Measurements from ENCODE around the gene GRM5.
"Not testable (repeated sequence)": the region's sequence is repeated elsewhere in the genome, so short reads cannot be mapped to it uniquely, and the experiment has no call there.

Gene GRM5

GRCh38 chr11:88838139-88838538 lies 227.6 kb downstream of the GRM5 start:
- peaks cover 19% of the 10 kb centered on the region for H3K9me3 Mint-ChIP-seq
- H3K4me3 Mint-ChIP-seq; H3K27me3 Mint-ChIP-seq; H3K27ac Mint-ChIP-seq; H3K36me3 Mint-ChIP-seq (ENCODE audit: low read depth); intact Hi-C loops (cut with micrococcal nuclease); H3K4me1 Mint-ChIP-seq (ENCODE audit: low read depth): not testable (repeated sequence)

DNA sequence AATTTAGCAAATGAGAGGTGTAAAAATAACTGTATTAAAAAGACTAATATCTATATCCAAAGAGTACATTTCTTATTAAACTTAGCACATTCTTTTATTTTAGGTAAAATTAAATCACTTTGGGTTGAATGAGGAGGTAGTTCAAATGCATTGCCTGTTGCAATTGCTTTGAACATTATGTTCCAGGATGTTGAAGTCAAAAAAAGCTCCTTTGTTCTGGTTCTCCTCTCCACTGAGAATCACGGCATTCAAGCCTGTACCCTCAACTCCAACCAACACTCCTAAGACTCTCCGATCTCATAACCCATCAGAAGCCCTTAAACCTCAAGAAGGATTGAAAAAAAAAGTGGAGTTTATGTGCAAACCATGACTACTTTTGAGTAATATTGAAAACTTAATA lies 230.1 kb downstream of the GRM5 start:
- H3K4me1 Mint-ChIP-seq (ENCODE audit: low read depth); intact Hi-C loops (cut with micrococcal nuclease); H3K27ac Mint-ChIP-seq: not testable (repeated sequence)

GRCh38 chr11:88831303-88831890 lies 234.4 kb downstream of the GRM5 start:
- Mint-ChIP-seq H3K36me3 (ENCODE audit: low read depth) (no peaks in the 10 kb centered on the region), H3K4me1 (ENCODE audit: low read depth) (no peaks in the 10 kb centered on the region), H3K27me3 (no peaks in the 10 kb centered on the region), H3K4me3 (no peak overlapping the region), H3K9me3 (peaks cover 38% of the 10 kb centered on the region), H3K27ac (no peak overlapping the region)
- intact Hi-C loops (cut with micrococcal nuclease), result no loop called here

More for the DNA sequence above, 230.1 kb downstream of the GRM5 start:
- not testable (repeated sequence) for H3K36me3 Mint-ChIP-seq (ENCODE audit: low read depth); H3K27me3 Mint-ChIP-seq; H3K4me3 Mint-ChIP-seq
- H3K9me3 Mint-ChIP-seq, result peaks cover 24% of the 10 kb centered on the region

- no peaks in the 10 kb centered on the region for H3K4me1 Mint-ChIP-seq (ENCODE audit: low read depth)
- no peaks in the 10 kb centered on the region for H3K27me3 Mint-ChIP-seq
- intact Hi-C loops (cut with micrococcal nuclease), result no loop called here
- H3K27ac Mint-ChIP-seq, result no peak overlapping the region
- no peaks in the 10 kb centered on the region for H3K36me3 Mint-ChIP-seq (ENCODE audit: low read depth)
- peaks cover 27% of the 10 kb centered on the region for H3K9me3 Mint-ChIP-seq
- no peak overlapping the region for H3K4me3 Mint-ChIP-seq
These were observed 238.6 kb downstream of the GRM5 start for GRCh38 chr11:88827018-88827676.

- no peak overlapping the region for H3K4me3 Mint-ChIP-seq
- intact Hi-C loops (cut with micrococcal nuclease), result no loop called here
- no peak overlapping the region for H3K27ac Mint-ChIP-seq
- H3K36me3 Mint-ChIP-seq (ENCODE audit: low read depth), result no peaks in the 10 kb centered on the region
- no peaks in the 10 kb centered on the region for H3K9me3 Mint-ChIP-seq
- no peaks in the 10 kb centered on the region for H3K4me1 Mint-ChIP-seq (ENCODE audit: low read depth)
- no peaks in the 10 kb centered on the region for H3K27me3 Mint-ChIP-seq
These were observed 246.2 kb downstream of the GRM5 start for GRCh38 chr11:88819616-88820015.

GRCh38 chr11:88818978-88819377 lies 246.8 kb downstream of the GRM5 start:
- no peaks in the 10 kb centered on the region for H3K27me3 Mint-ChIP-seq
- H3K4me3 Mint-ChIP-seq, result no peak overlapping the region
- no peak overlapping the region for H3K27ac Mint-ChIP-seq
- H3K4me1 Mint-ChIP-seq (ENCODE audit: low read depth), result no peaks in the 10 kb centered on the region
- H3K36me3 Mint-ChIP-seq (ENCODE audit: low read depth), result no peaks in the 10 kb centered on the region
- no peaks in the 10 kb centered on the region for H3K9me3 Mint-ChIP-seq
- intact Hi-C loops (cut with micrococcal nuclease), result no loop called here

DNA sequence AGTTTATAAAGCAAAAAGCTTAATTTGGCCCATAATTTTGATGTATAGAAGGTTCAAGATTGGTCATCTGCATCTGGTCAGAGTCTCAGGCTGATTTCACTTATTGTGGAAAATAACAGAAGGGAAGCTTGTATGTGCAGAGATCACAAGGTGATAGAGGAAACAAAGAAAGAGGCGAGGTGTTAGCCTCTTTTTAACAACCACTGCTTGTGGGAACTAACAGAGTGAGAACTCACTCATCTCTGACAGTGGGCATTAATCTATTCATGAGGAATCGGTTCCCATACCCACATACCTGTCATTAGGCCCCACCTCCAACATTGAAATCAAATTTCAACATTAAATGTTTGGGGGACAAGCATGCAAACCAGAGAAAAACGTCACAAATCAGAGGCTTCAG lies 250.3 kb downstream of the GRM5 start:
- Mint-ChIP-seq H3K27ac (no peak overlapping the region), H3K4me3 (no peak overlapping the region), H3K9me3 (no peaks in the 10 kb centered on the region), H3K4me1 (ENCODE audit: low read depth) (no peaks in the 10 kb centered on the region), H3K36me3 (ENCODE audit: low read depth) (no peaks in the 10 kb centered on the region), H3K27me3 (no peaks in the 10 kb centered on the region)
- intact Hi-C loops (cut with micrococcal nuclease), result no loop called here

DNA sequence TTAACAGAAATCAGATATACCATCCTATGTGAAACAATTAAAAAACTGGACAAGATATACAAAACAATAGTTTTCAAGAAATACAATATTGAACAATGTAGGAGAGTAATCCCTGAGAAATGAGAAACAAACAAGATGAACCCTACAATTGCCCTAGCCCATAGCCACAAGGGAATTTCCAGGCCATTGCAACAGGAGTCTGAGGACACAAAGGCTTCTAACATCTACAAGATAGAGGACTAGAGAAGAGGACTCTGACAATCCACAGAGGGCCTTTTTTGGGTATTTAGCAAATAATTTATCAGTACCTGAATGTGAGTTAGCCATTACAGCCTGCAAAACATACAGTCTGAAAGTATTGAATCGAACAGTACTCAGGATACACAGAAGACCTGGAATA lies 251.7 kb downstream of the GRM5 start:
- no peak overlapping the region for H3K4me3 Mint-ChIP-seq
- no peaks in the 10 kb centered on the region for H3K9me3 Mint-ChIP-seq
- H3K27me3 Mint-ChIP-seq, result no peaks in the 10 kb centered on the region
- intact Hi-C loops (cut with micrococcal nuclease), result no loop called here
- H3K4me1 Mint-ChIP-seq (ENCODE audit: low read depth), result no peaks in the 10 kb centered on the region
- no peak overlapping the region for H3K27ac Mint-ChIP-seq
- H3K36me3 Mint-ChIP-seq (ENCODE audit: low read depth), result no peaks in the 10 kb centered on the region

DNA sequence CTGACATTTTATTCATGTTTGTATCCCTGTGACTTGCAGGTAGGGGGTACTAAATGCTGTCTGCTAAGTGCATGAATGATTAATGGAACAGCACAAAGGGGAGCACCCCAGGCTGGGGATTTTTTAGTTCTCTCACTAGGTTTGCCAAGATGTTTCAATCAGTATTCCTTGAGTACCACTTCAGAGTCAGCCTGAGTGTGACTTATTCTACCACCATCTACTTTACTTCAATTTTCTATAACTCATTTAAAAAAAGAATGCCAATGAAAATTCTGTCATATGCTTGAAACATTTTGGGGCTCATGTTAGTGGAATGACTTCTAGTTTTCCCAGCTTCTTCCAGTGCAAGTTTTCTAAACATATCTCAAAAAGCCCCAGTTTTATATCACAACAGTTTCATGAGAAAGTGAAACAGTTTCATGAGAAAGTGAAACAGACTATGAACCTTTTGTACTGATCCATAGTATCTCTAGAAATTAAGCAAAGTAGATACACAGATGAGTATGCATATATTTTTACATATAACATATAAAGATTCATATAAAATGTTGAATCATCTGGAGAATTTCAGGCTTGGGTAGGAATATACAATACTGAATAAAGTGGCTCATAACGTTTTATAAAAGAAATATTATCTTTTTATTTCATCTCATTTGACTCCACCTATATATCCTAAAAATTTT lies 252.4 kb downstream of the GRM5 start:
- Mint-ChIP-seq H3K27me3 (no peaks in the 10 kb centered on the region), H3K4me3 (no peak overlapping the region), H3K9me3 (no peaks in the 10 kb centered on the region), H3K36me3 (ENCODE audit: low read depth) (no peaks in the 10 kb centered on the region), H3K4me1 (ENCODE audit: low read depth) (no peaks in the 10 kb centered on the region), H3K27ac (no peak overlapping the region)
- intact Hi-C loops (cut with micrococcal nuclease), result no loop called here

DNA sequence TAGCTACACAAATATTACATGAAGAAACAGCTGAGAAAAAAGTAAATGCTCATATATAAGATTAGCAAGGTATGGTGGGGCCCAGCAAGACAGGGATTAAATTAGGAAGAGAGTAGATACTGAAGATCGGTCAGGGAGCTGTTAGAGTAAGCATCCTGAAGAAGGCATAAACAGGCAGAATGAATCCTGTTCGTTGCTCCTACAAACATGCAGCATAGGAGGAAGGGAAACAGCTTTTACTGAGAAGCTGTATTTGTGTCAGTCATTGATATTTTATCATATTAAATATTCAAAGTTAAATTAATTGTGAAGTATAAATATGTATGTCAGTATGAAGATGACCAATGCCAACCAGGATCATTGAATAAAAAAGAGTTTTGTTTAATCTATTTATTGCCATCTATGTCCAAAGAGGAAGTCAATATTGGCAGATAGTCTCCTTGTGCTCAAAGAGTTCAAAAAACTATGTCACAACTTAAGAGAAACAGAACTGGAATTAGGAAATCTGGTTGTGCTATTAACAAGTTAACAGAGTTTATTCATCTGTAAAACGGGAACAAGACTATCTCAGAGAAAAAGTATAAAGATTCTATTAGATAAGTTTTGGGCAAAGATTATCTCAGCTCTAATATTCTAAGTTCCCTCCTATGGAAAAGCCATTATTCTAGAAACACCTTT lies 255.2 kb downstream of the GRM5 start:
- Mint-ChIP-seq H3K36me3 (ENCODE audit: low read depth) (no peaks in the 10 kb centered on the region), H3K4me3 (no peak overlapping the region), H3K9me3 (no peaks in the 10 kb centered on the region), H3K27ac (no peak overlapping the region), H3K4me1 (ENCODE audit: low read depth) (no peaks in the 10 kb centered on the region), H3K27me3 (no peaks in the 10 kb centered on the region)
- intact Hi-C loops (cut with micrococcal nuclease), result no loop called here

- no peaks in the 10 kb centered on the region for H3K36me3 Mint-ChIP-seq (ENCODE audit: low read depth)
- intact Hi-C loops (cut with micrococcal nuclease), result no loop called here
- no peak overlapping the region for H3K4me3 Mint-ChIP-seq
- H3K27me3 Mint-ChIP-seq, result no peaks in the 10 kb centered on the region
- no peaks in the 10 kb centered on the region for H3K4me1 Mint-ChIP-seq (ENCODE audit: low read depth)
- no peaks in the 10 kb centered on the region for H3K9me3 Mint-ChIP-seq
- H3K27ac Mint-ChIP-seq, result no peak overlapping the region
These were observed 256.7 kb downstream of the GRM5 start for GRCh38 chr11:88809126-88809525.

- Mint-ChIP-seq H3K4me3 (no peak overlapping the region), H3K27me3 (no peaks in the 10 kb centered on the region), H3K36me3 (ENCODE audit: low read depth) (no peaks in the 10 kb centered on the region), H3K9me3 (no peaks in the 10 kb centered on the region), H3K4me1 (ENCODE audit: low read depth) (no peaks in the 10 kb centered on the region), H3K27ac (no peak overlapping the region)
- intact Hi-C loops (cut with micrococcal nuclease), result no loop called here
These were observed 258.4 kb downstream of the GRM5 start for GRCh38 chr11:88807349-88807748.

GRCh38 chr11:88806410-88806809 lies 259.4 kb downstream of the GRM5 start:
- no peaks in the 10 kb centered on the region for H3K36me3 Mint-ChIP-seq (ENCODE audit: low read depth)

DNA sequence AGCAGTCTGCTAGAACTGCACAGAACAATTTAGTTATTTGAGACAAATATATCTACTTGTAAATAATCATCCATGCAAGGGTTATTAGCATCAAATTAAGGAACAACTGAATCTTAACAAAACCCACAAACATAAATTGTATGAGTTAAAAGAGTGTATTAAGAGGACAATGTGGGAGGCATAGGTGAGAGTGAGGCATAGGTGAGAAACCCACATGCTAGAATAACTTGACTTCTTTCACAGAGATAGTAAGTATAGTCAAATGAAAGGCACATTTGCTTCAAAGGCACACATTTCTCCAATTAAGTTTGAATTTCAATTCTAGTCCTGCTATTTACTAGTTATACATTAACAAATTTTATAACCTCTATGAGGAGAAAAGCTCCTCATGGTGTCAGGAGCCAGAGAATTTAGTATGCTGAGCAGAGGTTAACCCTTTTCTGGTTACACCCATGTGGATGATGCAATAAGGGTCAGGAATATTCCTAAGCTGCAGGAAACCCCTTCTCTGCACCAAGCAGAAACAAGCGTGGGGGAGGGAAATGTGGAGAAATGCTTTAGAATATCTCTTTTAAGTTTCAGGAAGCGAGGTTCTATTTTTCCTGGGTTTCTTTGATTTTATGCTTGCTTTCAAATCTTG lies 264.2 kb downstream of the GRM5 start:
- no peak overlapping the region for H3K27ac Mint-ChIP-seq
- H3K4me1 Mint-ChIP-seq (ENCODE audit: low read depth), result no peaks in the 10 kb centered on the region
- no peak overlapping the region for H3K4me3 Mint-ChIP-seq
- no peaks in the 10 kb centered on the region for H3K9me3 Mint-ChIP-seq
- no peaks in the 10 kb centered on the region for H3K27me3 Mint-ChIP-seq
- intact Hi-C loops (cut with micrococcal nuclease), result no loop called here
- H3K36me3 Mint-ChIP-seq (ENCODE audit: low read depth), result no peaks in the 10 kb centered on the region

More at GRCh38 chr11:88806410-88806809, 259.4 kb downstream of the GRM5 start:
- no peaks in the 10 kb centered on the region for H3K9me3 Mint-ChIP-seq
- intact Hi-C loops (cut with micrococcal nuclease), result no loop called here
- H3K27ac Mint-ChIP-seq, result no peak overlapping the region
- H3K27me3 Mint-ChIP-seq, result no peaks in the 10 kb centered on the region
- no peak overlapping the region for H3K4me3 Mint-ChIP-seq
- no peaks in the 10 kb centered on the region for H3K4me1 Mint-ChIP-seq (ENCODE audit: low read depth)
